B cell (primary cell): Measurements from ENCODE around the gene SPTBN1. TPM values are rescaled to one million over a fixed set of nuclear protein-coding genes. Genes with fewer than 3 reads are reported as not detected.
A peak's percentile ranks its signal among the peaks of the same experiment; 100 is the strongest.

Experiments used
- ATAC-seq: fragments of 200-7000 bp; cut with Tn5 transposase; one replicate; pipeline ENCODE4 v1.10.0; 2021; ENCODE audit warnings: low read depth, mild to moderate bottlenecking, moderate number of reproducible peaks, moderate library complexity
- CTCF ChIA-PET: fragments of 350-600 bp; sonication (Branson Sonifier 250); formaldehyde crosslinking; loops from one replicate; lab custom pipeline; 2021; ENCODE audit warnings: antibody characterized with exemption, inconsistent platforms; lab: Charles Lee
- POLR2A ChIA-PET: fragments of 350-600 bp; sonication (Branson Sonifier 250); formaldehyde crosslinking; loops from one replicate; lab custom pipeline; 2021; ENCODE audit warnings: antibody characterized with exemption; lab: Charles Lee
- DNase-seq: peaks from one replicate; pipeline ENCODE4 v3.0.0; 2013
- H2AFZ ChIP-seq: 2 replicates; pipeline ENCODE4 v1.6.1; 2012; ENCODE audit warnings: mild to moderate bottlenecking, low read depth, low read length; ENCODE audit not compliant: insufficient read depth, poor library complexity, severe bottlenecking
- H3K27ac ChIP-seq, 2 donors: 1 replicate in 1 of 2; 2 replicates in 1 of 2; pipeline ENCODE4 v1.5.1; 2012 to 2013; ENCODE audit warnings: low read length in 2 of 2, mild to moderate bottlenecking in 2 of 2, moderate library complexity in 1 of 2
- H3K27me3 ChIP-seq, 4 experiments: fragments of 200-600 bp in 1 of 4; sonication (generic) in 1 of 4; replicated peaks in 1 of 4; 1 replicate in 2 of 4; 2 replicates in 2 of 4; pipeline versions ENCODE4 v1.6.1 to v1.7.0; 2013 to 2016; ENCODE audit warnings: low read length in 3 of 4, mild to moderate bottlenecking in 2 of 4, mixed read lengths in 1 of 4, moderate library complexity in 1 of 4; ENCODE audit not compliant: insufficient read depth in 4 of 4, control insufficient read depth in 3 of 4; ENCODE audit errors: control extremely low read depth in 1 of 4
- H3K36me3 ChIP-seq, 2 experiments: replicated peaks in 1 of 2; 1 replicate in 1 of 2; 2 replicates in 1 of 2; pipeline versions ENCODE4 v1.6.1 to v1.7.1; 2013; ENCODE audit warnings: low read length in 1 of 2; ENCODE audit not compliant: insufficient read depth in 2 of 2, control insufficient read depth in 1 of 2; ENCODE audit errors: control extremely low read depth in 1 of 2, extremely low read depth in 1 of 2
- H3K4me1 ChIP-seq, 2 donors: fragments of 200-600 bp in 1 of 2; sonication (generic) in 1 of 2; 1 replicate in 1 of 2; 2 replicates in 1 of 2; pipeline versions ENCODE4 v1.5.1 to v1.6.1; 2013 to 2017; ENCODE audit warnings: low read length in 2 of 2; ENCODE audit not compliant: control insufficient read depth in 2 of 2, insufficient read depth in 2 of 2
- H3K4me2 ChIP-seq: replicated peaks from 2 replicates; pipeline ENCODE3; 2012; ENCODE audit warnings: mild to moderate bottlenecking, low read depth, low read length; ENCODE audit not compliant: poor library complexity, severe bottlenecking
- H3K4me3 ChIP-seq, 5 experiments: fragments of 200-600 bp in 1 of 5; sonication (generic) in 1 of 5; 1 replicate in 3 of 5; 2 replicates in 2 of 5; pipeline versions ENCODE4 v1.5.1 to v1.7.0; 2011 to 2016; ENCODE audit warnings: low read length in 4 of 5, mild to moderate bottlenecking in 4 of 5, low read depth in 2 of 5, control low read depth in 1 of 5, moderate library complexity in 1 of 5; ENCODE audit not compliant: insufficient read depth in 1 of 5; ENCODE audit errors: control extremely low read depth in 1 of 5, extremely low read depth in 1 of 5
- H3K79me2 ChIP-seq: fragments of 200-600 bp; sonication (generic); one replicate; pipeline ENCODE4 v1.6.0; 2016; ENCODE audit warnings: low read length; ENCODE audit not compliant: control insufficient read depth, insufficient read depth
- H3K9ac ChIP-seq: fragments of 200-600 bp; sonication (generic); 2 replicates; pipeline ENCODE4 v1.6.1; 2017; ENCODE audit warnings: mild to moderate bottlenecking, low read length, moderate library complexity
- H3K9me3 ChIP-seq, 3 donors: one replicate each; pipeline versions ENCODE4 v1.6.1 to v1.7.1; 2013; ENCODE audit warnings: low read length in 2 of 3; ENCODE audit not compliant: control insufficient read depth in 2 of 3, insufficient read depth in 1 of 3; ENCODE audit errors: control extremely low read depth in 1 of 3
- H4K20me1 ChIP-seq: 2 replicates; pipeline ENCODE4 v1.6.0; 2012; ENCODE audit warnings: mild to moderate bottlenecking, low read length; ENCODE audit not compliant: insufficient read depth, control insufficient read depth, poor library complexity, severe bottlenecking
- H3K27ac Mint-ChIP-seq: one replicate; pipeline ENCODE4 v1.8.0; 2021; ENCODE audit warnings: mixed read lengths
- H3K27me3 Mint-ChIP-seq: one replicate; pipeline ENCODE4 v1.8.0; 2021; ENCODE audit warnings: mixed read lengths
- H3K4me1 Mint-ChIP-seq: one replicate; pipeline ENCODE4 v1.8.0; 2021; ENCODE audit warnings: mixed read lengths
- H3K4me3 Mint-ChIP-seq: one replicate; pipeline ENCODE4 v1.8.0; 2021; ENCODE audit warnings: mixed read lengths
- H3K9me3 Mint-ChIP-seq: one replicate; pipeline ENCODE4 v1.8.0; 2022; ENCODE audit warnings: mixed read lengths; ENCODE audit not compliant: insufficient read depth
- CTCF ChIP-seq: fragments of 200-600 bp; IDR thresholded peaks from one replicate; pipeline ENCODE4 v1.8.0; 2022; ENCODE audit warnings: antibody characterized with exemption, mild to moderate bottlenecking
- EZH2 ChIP-seq: IDR thresholded peaks from 2 replicates; pipeline ENCODE4 v1.6.1; 2012; ENCODE audit warnings: borderline replicate concordance, low read depth, mild to moderate bottlenecking, moderate library complexity, low read length; ENCODE audit not compliant: insufficient read depth, poor library complexity, severe bottlenecking
- WGBS: methylation state at CpG from one replicate; pipeline ENCODE4 v1.1.5; 2013; ENCODE audit warnings: missing lambda C conversion rate; ENCODE audit not compliant: insufficient coverage; 5-methylcytosine and 5-hydroxymethylcytosine counted together
- intact Hi-C: fragments of 100-400 bp; cut with micrococcal nuclease; formaldehyde crosslinking; loops from one replicate; pipeline ENCODE4 v1.10.0; 2022
- polyA plus RNA-seq: library from polyadenylated mRNA; depleted of rRNA; stranded (reverse); fragments of >200 nt; gene quantifications from 2 replicates; pipeline ENCODE4 v1.2.3, GENCODE V29; 2012
- total RNA-seq, 2 donors: library from RNA; stranded (reverse); fragments of 120-200 nt in 1 of 2; gene quantifications; 1 replicate in 1 of 2; 2 replicates in 1 of 2; pipeline versions ENCODE4 v1.2.3 to v1.2.4, GENCODE V29; 2013 to 2022

The SPTBN1 gene
- total and polyA plus RNA-seq, 2 donors (not counting 1 experiment from before 2014, with no cell fraction given) = 43.7 to 144 TPM

- Histone ChIP-seq H3K4me1 (peaks cover 10 to 12% of the 10 kb centered on the region in 2 donors), H2AFZ (no peak overlapping the region), H3K27me3 (no peaks in the 10 kb centered on the region), H4K20me1 (peaks cover 11% of the 10 kb centered on the region), H3K27ac (peak overlapping the region in 1 of 2 donors; percentile 0), H3K36me3 (peaks cover 43 to 97% of the 10 kb centered on the region in 2 experiments), H3K9me3 (no peaks in the 10 kb centered on the region), H3K9ac (no peak overlapping the region), H3K79me2 (peaks cover 22% of the 10 kb centered on the region), H3K4me3 (no peak overlapping the region), H3K4me2 (no peak overlapping the region)
- no peaks in the 10 kb centered on the region for H3K9me3 Mint-ChIP-seq
- no peak overlapping the region for H3K4me3 Mint-ChIP-seq
- H3K4me1 Mint-ChIP-seq = peaks cover 20% of the 10 kb centered on the region
- H3K27me3 Mint-ChIP-seq = no peaks in the 10 kb centered on the region
- ATAC-seq = no peak
- no peak for DNase-seq
- ChIA-PET CTCF (interaction anchor here (0.6 to 2.2 kb wide), 3 partner anchors 60 to 513 kb away, joined by 5 to 8 read pairs (median 7); no protein-coding TSS in a partner anchor), POLR2A (interaction anchor here (1.1 kb wide), 1 partner anchor 23 kb away, joined by 3 read pairs; no protein-coding TSS in a partner anchor)
- intact Hi-C loops = no loop called here
- WGBS = 90% methylated on average over 3 of the region's 9 CpGs
- no peak for TF ChIP-seq CTCF
- no peak for TF ChIP-seq EZH2
- no peak overlapping the region for H3K27ac Mint-ChIP-seq
Observed at GRCh38 chr2:54619660-54620231, 163.6 kb downstream of the SPTBN1 start.

GRCh38 chr2:54620948-54621347 is 164.8 kb downstream of the SPTBN1 start:
- Mint-ChIP-seq H3K4me3 (no peak overlapping the region), H3K27ac (no peak overlapping the region), H3K9me3 (no peaks in the 10 kb centered on the region), H3K4me1 (peaks cover 20% of the 10 kb centered on the region), H3K27me3 (no peaks in the 10 kb centered on the region)
- intact Hi-C loops = no loop called here
- ChIA-PET CTCF (interaction anchor here (0.9 kb wide), 1 partner anchor 84 kb away, joined by 4 read pairs; no protein-coding TSS in a partner anchor), POLR2A (interaction anchor here (1.1 kb wide), 1 partner anchor 24 kb away, joined by 3 read pairs; no protein-coding TSS in a partner anchor)
- peaks cover 10 to 12% of the 10 kb centered on the region in 2 donors for H3K4me1 ChIP-seq
- DNase-seq = no peak
- no peak overlapping the region for H3K27ac ChIP-seq
- no peak overlapping the region for H3K9ac ChIP-seq
- peaks cover 11% of the 10 kb centered on the region for H4K20me1 ChIP-seq
- no peak for TF ChIP-seq CTCF
- no peak for TF ChIP-seq EZH2
- 98% methylated on average over 4 of the region's 5 CpGs for WGBS
- no peaks in the 10 kb centered on the region for H3K27me3 ChIP-seq
- H3K36me3 ChIP-seq = peaks cover 34 to 97% of the 10 kb centered on the region in 2 experiments
- no peak overlapping the region for H2AFZ ChIP-seq
- no peak overlapping the region for H3K4me3 ChIP-seq
- no peak for ATAC-seq
- H3K4me2 ChIP-seq = no peak overlapping the region
- H3K79me2 ChIP-seq = peaks cover 15% of the 10 kb centered on the region
- no peaks in the 10 kb centered on the region for H3K9me3 ChIP-seq
